H1 (cell line): ENCODE measurements around the gene SLC2A14. TPM values are rescaled to one million over a fixed set of nuclear protein-coding genes. Genes with fewer than 3 reads are reported as not detected.

Experiments
- CTCF ChIA-PET: fragments of 300-600 bp; sonication (Branson Sonifier 250); formaldehyde crosslinking; loops from one replicate; lab custom pipeline; 2021; ENCODE audit not compliant: partially characterized antibody; lab: Charles Lee
- POLR2A ChIA-PET: fragments of 300-600 bp; sonication (Branson Sonifier 250); formaldehyde crosslinking; loops from one replicate; lab custom pipeline; 2021; ENCODE audit warnings: inconsistent platforms; ENCODE audit not compliant: partially characterized antibody; lab: Charles Lee
- DNase-seq, 2 experiments: peaks; one replicate each; pipeline versions ENCODE4 v3.0.0 to v3.0.0-alpha.2; 2010 to 2022; ENCODE audit warnings: low spot score in 2 of 2, low read depth in 1 of 2, mixed read lengths in 1 of 2
- FAIRE-seq: peaks from 2 replicates; lab custom pipeline; 2011; peaks lifted over from hg19 to GRCh38; lab: Jason Lieb, UNC
- H2AFZ ChIP-seq: 2 replicates; pipeline ENCODE4 v1.8.1; 2012; ENCODE audit warnings: low read length, inconsistent platforms
- H2AK5ac ChIP-seq: 2 replicates; pipeline ENCODE4 v1.6.1; 2013; ENCODE audit warnings: low read depth, low read length
- H2BK120ac ChIP-seq: replicated peaks from 2 replicates; pipeline ENCODE3; 2013; ENCODE audit warnings: low read depth, low read length, inconsistent platforms
- H2BK12ac ChIP-seq: 2 replicates; pipeline ENCODE4 v1.6.1; 2013; ENCODE audit warnings: low read depth, low read length
- H2BK15ac ChIP-seq: 2 replicates; pipeline ENCODE4 v1.6.1; 2013; ENCODE audit warnings: low read length
- H2BK20ac ChIP-seq: 2 replicates; pipeline ENCODE4 v1.6.1; 2013; ENCODE audit warnings: low read length
- H2BK5ac ChIP-seq: 2 replicates; pipeline ENCODE4 v1.6.1; 2013; ENCODE audit warnings: low read depth, low read length
- H3K14ac ChIP-seq: 2 replicates; pipeline ENCODE4 v1.6.1; 2013; ENCODE audit warnings: inconsistent platforms; ENCODE audit not compliant: insufficient read length
- H3K18ac ChIP-seq: 2 replicates; pipeline ENCODE4 v1.6.1; 2013; ENCODE audit warnings: low read length; ENCODE audit errors: extremely low read depth
- H3K23ac ChIP-seq: 2 replicates; pipeline ENCODE4 v1.6.1; 2013; ENCODE audit warnings: inconsistent platforms; ENCODE audit not compliant: insufficient read length
- H3K23me2 ChIP-seq: 2 replicates; pipeline ENCODE4 v1.6.1; 2013; ENCODE audit warnings: low read depth, low read length
- H3K27ac ChIP-seq: 2 replicates; pipeline ENCODE4 v1.6.1; 2011; ENCODE audit warnings: low read depth, low read length, inconsistent platforms
- H3K27me3 ChIP-seq, 4 experiments: replicated peaks in 1 of 4; 1 replicate in 1 of 4; 2 replicates in 3 of 4; pipeline versions ENCODE4 v1.6.1 to v1.8.1; 2011 to 2013; ENCODE audit warnings: low read length in 3 of 4, mild to moderate bottlenecking in 3 of 4, inconsistent platforms in 2 of 4, mixed read lengths in 2 of 4, moderate library complexity in 1 of 4; ENCODE audit not compliant: control insufficient read depth in 3 of 4, insufficient read depth in 3 of 4; ENCODE audit errors: extremely low read depth in 1 of 4
- H3K36me3 ChIP-seq, 4 experiments: 2 replicates each; pipeline versions ENCODE4 v1.6.1 to v1.8.1; 2011 to 2013; ENCODE audit warnings: mild to moderate bottlenecking in 4 of 4, low read length in 3 of 4, moderate library complexity in 2 of 4, control low read depth in 1 of 4, inconsistent platforms in 1 of 4; ENCODE audit not compliant: insufficient read depth in 4 of 4, control insufficient read depth in 2 of 4
- H3K4ac ChIP-seq: replicated peaks from 2 replicates; pipeline ENCODE3; 2013; ENCODE audit warnings: low read length, low read depth, mixed read lengths, inconsistent platforms; ENCODE audit not compliant: insufficient read length
- H3K4me1 ChIP-seq, 4 experiments: replicated peaks in 1 of 4; 1 replicate in 1 of 4; 2 replicates in 3 of 4; pipeline versions ENCODE4 v1.6.1 to v1.8.1; 2011 to 2013; ENCODE audit warnings: low read length in 3 of 4, inconsistent platforms in 2 of 4, mixed read lengths in 1 of 4; ENCODE audit not compliant: insufficient read depth in 4 of 4, control insufficient read depth in 3 of 4
- H3K4me2 ChIP-seq, 2 experiments: 2 replicates each; pipeline versions ENCODE4 v1.6.1 to v1.8.1; 2011 to 2013; ENCODE audit warnings: low read depth in 2 of 2, low read length in 2 of 2, control low read depth in 1 of 2, inconsistent platforms in 1 of 2, mild to moderate bottlenecking in 1 of 2; ENCODE audit not compliant: insufficient read depth in 1 of 2
- H3K4me3 ChIP-seq, 4 experiments: fragments of 200-600, 300-600 bp in 1 of 4; sonication (generic), shearing (Covaris generic), sonication (Bioruptor Twin) in 1 of 4; 2 replicates each; pipeline versions ENCODE4 v1.5.1 to v1.8.1; 2011 to 2016; ENCODE audit warnings: low read length in 4 of 4, low read depth in 3 of 4, control low read depth in 2 of 4, inconsistent platforms in 2 of 4, mild to moderate bottlenecking in 2 of 4, mixed read lengths in 1 of 4, moderate library complexity in 1 of 4; ENCODE audit not compliant: insufficient read depth in 2 of 4; ENCODE audit errors: extremely low read depth in 1 of 4
- H3K56ac ChIP-seq: replicated peaks from 2 replicates; pipeline ENCODE3; 2013; ENCODE audit warnings: low read depth, mild to moderate bottlenecking, mixed read lengths, low read length, inconsistent platforms; ENCODE audit not compliant: insufficient read length
- H3K79me1 ChIP-seq: 2 replicates; pipeline ENCODE4 v1.6.1; 2013; ENCODE audit warnings: low read depth, low read length, control low read depth
- H3K79me2 ChIP-seq, 2 experiments: 2 replicates each; pipeline versions ENCODE4 v1.6.1 to v1.8.1; 2012 to 2013; ENCODE audit warnings: low read length in 2 of 2, mild to moderate bottlenecking in 2 of 2, inconsistent platforms in 1 of 2; ENCODE audit not compliant: insufficient read depth in 2 of 2, control insufficient read depth in 1 of 2
- H3K9ac ChIP-seq, 4 experiments: replicated peaks in 1 of 4; 1 replicate in 1 of 4; 2 replicates in 3 of 4; pipeline versions ENCODE4 v1.6.1 to v1.8.1; 2011 to 2013; ENCODE audit warnings: low read depth in 3 of 4, low read length in 3 of 4, control low read depth in 2 of 4, mild to moderate bottlenecking in 2 of 4, moderate library complexity in 2 of 4, inconsistent platforms in 1 of 4; ENCODE audit errors: extremely low read depth in 1 of 4
- H3K9me3 ChIP-seq, 2 experiments: 2 replicates each; pipeline versions ENCODE4 v1.6.1 to v1.8.1; 2012 to 2013; ENCODE audit warnings: mild to moderate bottlenecking in 2 of 2, moderate library complexity in 2 of 2, control low read depth in 1 of 2, inconsistent platforms in 1 of 2, low read depth in 1 of 2, low read length in 1 of 2, mixed read lengths in 1 of 2; ENCODE audit not compliant: insufficient read depth in 2 of 2
- H4K20me1 ChIP-seq, 2 experiments: replicated peaks in 1 of 2; 2 replicates each; pipeline versions ENCODE3 to v1.8.1; 2011 to 2013; ENCODE audit warnings: inconsistent platforms in 2 of 2, low read length in 2 of 2, mild to moderate bottlenecking in 1 of 2; ENCODE audit not compliant: insufficient read depth in 2 of 2, control insufficient read depth in 1 of 2
- H4K5ac ChIP-seq: 2 replicates; pipeline ENCODE4 v1.6.1; 2013; ENCODE audit warnings: low read length, low read depth, mixed read lengths, inconsistent platforms; ENCODE audit not compliant: insufficient read length
- H4K8ac ChIP-seq: 2 replicates; pipeline ENCODE4 v1.8.0; 2013; ENCODE audit warnings: mild to moderate bottlenecking, moderate library complexity, low read length, inconsistent platforms; ENCODE audit not compliant: insufficient read depth; ENCODE audit errors: extremely low read depth
- H4K91ac ChIP-seq: replicated peaks from 2 replicates; pipeline ENCODE3; 2013; ENCODE audit warnings: low read length, mixed read lengths, inconsistent platforms; ENCODE audit not compliant: insufficient read length
- JUN ChIP-seq: IDR thresholded peaks from 2 replicates; pipeline ENCODE4 v1.6.1; 2011; ENCODE audit warnings: low read depth, mild to moderate bottlenecking, improper control_type of control experiment, low read length
- KDM1A ChIP-seq: fragments of 200-600, 300-600 bp; sonication (generic); IDR thresholded peaks from 2 replicates; pipeline ENCODE4 v1.7.1; 2016; ENCODE audit warnings: mild to moderate bottlenecking, low read length, borderline replicate concordance
- WGBS, 2 experiments: shearing (Covaris generic) in 1 of 2; methylation state at CpG; one replicate each; pipeline versions ENCODE4 v1.1.6 to v1.1.7; 2013 to 2015; ENCODE audit warnings: low lambda C conversion rate in 2 of 2, mixed read lengths in 2 of 2, inconsistent platforms in 1 of 2, low coverage in 1 of 2, missing lambda C conversion rate in 1 of 2; ENCODE audit not compliant: insufficient replicate concordance in 2 of 2, insufficient coverage in 1 of 2, insufficient read length in 1 of 2; ENCODE audit errors: extremely low coverage in 1 of 2, missing lambda C conversion rate in 1 of 2; 5-methylcytosine and 5-hydroxymethylcytosine counted together
- polyA plus RNA-seq, 7 experiments: library from polyadenylated mRNA; depleted of rRNA in 3 of 7; stranded (reverse) in 5 of 7; unstranded in 2 of 7; fragments of >200 nt in 5 of 7; fragments of 200-250 nt in 2 of 7; gene quantifications; 1 replicate in 5 of 7; 2 replicates in 1 of 7; 4 replicates in 1 of 7; pipeline versions ENCODE4 v1.2.1 to v1.2.3, GENCODE V29; 2011 to 2013; ENCODE audit warnings: missing spikeins in 2 of 7, mixed read lengths in 2 of 7
- total RNA-seq: library from RNA; stranded (reverse); fragmentation: NEBNext Ultra II Directional; extraction: Animal tissue kit (Norgen Biotek cat#: 25700); gene quantifications from 2 replicates; pipeline ENCODE4 v1.2.1, GENCODE V29; 2021

Gene SLC2A14
- total and polyA plus RNA-seq, 2 of the 8 experiments (the other 6 are each of a cell fraction or from before 2014, with no cell fraction given): 11.1 to 19.3 TPM

GRCh38 chr12:7801460-7801859 lies 71.3 kb downstream of the SLC2A14 start:
- CTCF ChIA-PET: interaction anchor here (0.6 to 14.2 kb wide), 16 partner anchors 8 to 162 kb away, joined by 3 to 128 read pairs (median 4); partner anchors contain the start of genes GDF3 and NANOG

More at GRCh38 chr12:7801460-7801859, 71.3 kb downstream of the SLC2A14 start:
- H4K5ac ChIP-seq: no peak overlapping the region
- TF ChIP-seq KDM1A (0 out of 2 replicates have a peak, but pooled peaks have one; percentile 24), JUN (no peak)
- TF ChIP-seq, all 59 proteins: peak for 1
- FAIRE-seq: no peak
- Histone ChIP-seq H2BK20ac (no peak overlapping the region), H3K79me2 (no peaks in the 10 kb centered on the region), H4K20me1 (no peaks in the 10 kb centered on the region), H2BK15ac (no peak overlapping the region), H4K8ac (no peak overlapping the region), H3K27me3 (no peaks in the 10 kb centered on the region), H3K9ac (no peak overlapping the region), H2AK5ac (peak overlapping the region; percentile 85; the same call in 1 of the 2 replicates), H3K18ac (no peak overlapping the region), H3K9me3 (no peaks in the 10 kb centered on the region), H2AFZ (no peak overlapping the region), H3K14ac (no peak overlapping the region), H3K36me3 (peaks cover 0 to 23% (median 6%) of the 10 kb centered on the region in 4 experiments; a peak in 3 of 8 replicates), H3K4ac (peak overlapping the region; percentile 94), H3K23me2 (no peaks in the 10 kb centered on the region), H2BK12ac (0 out of 2 replicates have a peak overlapping the region, but pooled peaks have one; percentile 65), H4K91ac (peak overlapping the region; percentile 30), H3K23ac (no peak overlapping the region), H3K4me1 (peaks cover 6 to 15% (median 13%) of the 10 kb centered on the region in 4 experiments), H2BK5ac (peak overlapping the region; percentile 44; the same call in 1 of the 2 replicates), H3K4me2 (no peak overlapping the region), H3K27ac (no peak overlapping the region), H3K56ac (no peak overlapping the region), H3K79me1 (no peaks in the 10 kb centered on the region), H2BK120ac (no peak overlapping the region), H3K4me3 (no peak overlapping the region)
- POLR2A ChIA-PET: interaction anchor here (0.7 to 2.6 kb wide), 11 partner anchors 11 to 161 kb away, joined by 3 to 22 read pairs (median 4); partner anchors contain the start of genes GDF3 and NANOG
- WGBS, 2 experiments: 74% methylated on average over 4 of the region's 4 CpGs; no CpG with 5 or more reads in 1 of the 2 experiments
- no peak for DNase-seq
